ENCODE measurements around the gene PRDM12. TPM values are rescaled to one million over a fixed set of nuclear protein-coding genes. Genes with fewer than 3 reads are reported as not detected.

PRDM12 gene
- total and polyA plus RNA-seq, 2 of the 8 experiments (the other 6 are each of a cell fraction or from before 2014, with no cell fraction given), result 0.14 to 0.22 TPM

DNA sequence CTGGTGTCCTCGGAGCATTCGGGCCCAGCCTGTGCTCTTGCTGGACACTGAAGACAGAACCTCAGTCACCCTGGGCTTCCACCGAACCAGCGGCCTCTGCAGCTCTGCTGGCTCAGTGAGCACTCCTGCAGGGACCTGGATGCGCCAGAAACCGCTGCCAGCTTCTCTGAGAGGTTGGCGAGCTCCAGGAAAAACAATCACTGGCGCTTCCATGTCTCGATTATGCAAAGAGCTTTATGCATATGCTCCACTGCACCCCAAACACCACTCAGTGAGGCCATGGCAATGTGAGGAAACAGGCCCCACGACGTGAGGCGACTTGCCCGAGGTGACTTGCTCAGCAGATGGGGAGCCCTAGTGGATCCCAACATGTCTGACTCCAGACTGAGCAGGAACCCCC lies 11.0 kb downstream of the PRDM12 start:
- Histone ChIP-seq H3K4ac (replicated peaks; ENCODE audit: insufficient read length, low read depth, low read length) (no peak overlapping the region), H3K27ac (ENCODE audit: low read depth, low read length) (no peak overlapping the region), H3K36me3 (ENCODE audit: control insufficient read depth in 2 of 4, insufficient read depth in 4 of 4, low read length in 3 of 4) (no peaks in the 10 kb centered on the region), H2BK120ac (replicated peaks; ENCODE audit: low read depth, low read length) (no peak overlapping the region), H3K4me1 (replicated peaks in 1 of 4; ENCODE audit: control insufficient read depth in 3 of 4, insufficient read depth in 4 of 4, low read length in 3 of 4) (no peaks in the 10 kb centered on the region; a peak in 1 of 7 replicates), H2AK5ac (ENCODE audit: low read depth, low read length) (no peak overlapping the region), H3K27me3 (replicated peaks in 1 of 4; ENCODE audit: control insufficient read depth in 3 of 4, extremely low read depth in 1 of 4, insufficient read depth in 3 of 4, low read length in 3 of 4) (peaks cover 3 to 30% (median 15%) of the 10 kb centered on the region in 4 experiments), H3K79me1 (ENCODE audit: low read depth, low read length) (no peaks in the 10 kb centered on the region), H3K23me2 (ENCODE audit: low read depth, low read length) (no peaks in the 10 kb centered on the region), H2BK20ac (ENCODE audit: low read length) (no peak overlapping the region), H4K91ac (replicated peaks; ENCODE audit: insufficient read length, low read length) (no peak overlapping the region), H3K18ac (ENCODE audit: extremely low read depth, low read length) (no peak overlapping the region), H3K9me3 (ENCODE audit: insufficient read depth in 2 of 2, low read depth in 1 of 2, low read length in 1 of 2) (no peaks in the 10 kb centered on the region), H3K4me3 (ENCODE audit: extremely low read depth in 1 of 4, insufficient read depth in 2 of 4, low read depth in 3 of 4, low read length in 4 of 4) (no peak overlapping the region), H3K9ac (replicated peaks in 1 of 4; ENCODE audit: extremely low read depth in 1 of 4, low read depth in 3 of 4, low read length in 3 of 4) (no peak overlapping the region), H2BK5ac (ENCODE audit: low read depth, low read length) (no peak overlapping the region), H4K5ac (ENCODE audit: insufficient read length, low read depth, low read length) (no peak overlapping the region), H4K8ac (ENCODE audit: extremely low read depth, insufficient read depth, low read length) (no peak overlapping the region), H4K20me1 (replicated peaks in 1 of 2; ENCODE audit: control insufficient read depth in 1 of 2, insufficient read depth in 2 of 2, low read length in 2 of 2) (no peaks in the 10 kb centered on the region), H3K4me2 (ENCODE audit: insufficient read depth in 1 of 2, low read depth in 2 of 2, low read length in 2 of 2) (no peak overlapping the region), H2BK15ac (ENCODE audit: low read length) (no peak overlapping the region), H2BK12ac (ENCODE audit: low read depth, low read length) (no peak overlapping the region), H3K79me2 (ENCODE audit: control insufficient read depth in 1 of 2, insufficient read depth in 2 of 2, low read length in 2 of 2) (no peaks in the 10 kb centered on the region), H2AFZ (ENCODE audit: low read length) (no peak overlapping the region), H3K56ac (replicated peaks; ENCODE audit: insufficient read length, low read depth, low read length) (no peak overlapping the region), H3K23ac (ENCODE audit: insufficient read length) (no peak overlapping the region), H3K14ac (ENCODE audit: insufficient read length) (no peak overlapping the region)
- 92% methylated on average over 13 of the region's 13 CpGs; no CpG with 5 or more reads in 1 of the 2 experiments for WGBS, 2 experiments (ENCODE audit: extremely low coverage in 1 of 2, insufficient coverage in 1 of 2, insufficient read length in 1 of 2, insufficient replicate concordance in 2 of 2, low coverage in 1 of 2, low lambda C conversion rate in 2 of 2, missing lambda C conversion rate in 1 of 2)
- DNase-seq (ENCODE audit: low read depth in 1 of 2, low spot score in 2 of 2) (no peak), FAIRE-seq (no peak)
- ChIA-PET POLR2A (ENCODE audit: partially characterized antibody) (interaction anchor here (1.2 kb wide), 1 partner anchor 10 kb away, joined by 3 read pairs; no protein-coding TSS in a partner anchor), CTCF (ENCODE audit: partially characterized antibody) (interaction anchor here (0.6 to 1.0 kb wide), 2 partner anchors 9 to 382 kb away, joined by 4 read pairs; no protein-coding TSS in a partner anchor)
- TF ChIP-seq SUZ12 (IDR thresholded peaks at IDR 0.05; ENCODE audit: low read length) (no peak), CTBP2 (IDR thresholded peaks at IDR 0.05; ENCODE audit: borderline replicate concordance, insufficient read depth, insufficient read length, low read length) (no peak), TAF7 (optimal IDR thresholded peaks at IDR 0.05; ENCODE audit: borderline replicate concordance, low read depth, low read length) (no peak), TCF12 (IDR thresholded peaks at IDR 0.05; ENCODE audit: low read depth, low read length) (no peak), RBBP5 (IDR thresholded peaks at IDR 0.05; ENCODE audit: borderline replicate concordance, low read depth, low read length) (no peak), POU5F1 (IDR thresholded peaks at IDR 0.05; ENCODE audit: low read depth, low read length) (no peak), PHF8 (conservative IDR thresholded peaks at IDR 0.05; ENCODE audit: low read depth, low read length) (no peak), RAD21 (IDR thresholded peaks at IDR 0.05 in 1 of 2, conservative IDR thresholded peaks at IDR 0.05 in 1 of 2; ENCODE audit: low read depth in 2 of 2, low read length in 2 of 2) (no peak), MAFK (IDR thresholded peaks at IDR 0.05; ENCODE audit: low read depth, low read length) (no peak), SAP30 (IDR thresholded peaks at IDR 0.05; ENCODE audit: insufficient read depth, insufficient replicate concordance, low read length) (no peak), ASH2L (IDR thresholded peaks at IDR 0.05; ENCODE audit: low read length) (no peak)
